ENCODE results near the gene MRPL58. TPM values are rescaled to one million over a fixed set of nuclear protein-coding genes. Genes with fewer than 3 reads are reported as not detected.

The MRPL58 gene
- total and polyA plus RNA-seq, 2 experiments from 2014 or later = 29.8 to 39.3 TPM

GRCh38 chr17:75060434-75061054, 48.1 kb downstream of the MRPL58 start:
- no peak overlapping the region for H2AFZ ChIP-seq
- TF ChIP-seq CTCF (IDR thresholded peaks at IDR 0.05; ENCODE audit: poor library complexity) (no peak), EZH2phosphoT487 (IDR thresholded peaks at IDR 0.05; ENCODE audit: low read depth, severe bottlenecking, unreplicated experiment) (no peak), EZH2 (IDR thresholded peaks at IDR 0.05; ENCODE audit: borderline replicate concordance) (no peak)
- H3K4me2 ChIP-seq = no peak overlapping the region
- no peak overlapping the region for H3K4me3 ChIP-seq
- DNase-seq (ENCODE audit: low spot score) = no peak
- H3K9me2 ChIP-seq (replicated peaks; ENCODE audit: insufficient read depth) = no peaks in the 10 kb centered on the region
- H3K4me1 ChIP-seq (ENCODE audit: insufficient read depth) = no peaks in the 10 kb centered on the region
- WGBS (ENCODE audit: low lambda C conversion rate, missing lambda C conversion rate) = 95% methylated on average over 25 of the region's 26 CpGs
- H3K27me3 ChIP-seq = no peaks in the 10 kb centered on the region
- peaks cover 6% of the 10 kb centered on the region for H3K79me2 ChIP-seq
- no peaks in the 10 kb centered on the region for H3K36me3 ChIP-seq (replicated peaks; ENCODE audit: insufficient read depth, low read depth)
- H3K9me3 ChIP-seq (ENCODE audit: low read depth) = no peaks in the 10 kb centered on the region
- no peak overlapping the region for H3K27ac ChIP-seq
- no peaks in the 10 kb centered on the region for H4K20me1 ChIP-seq (ENCODE audit: insufficient read depth, poor library complexity, severe bottlenecking)

- peaks cover 6% of the 10 kb centered on the region for H3K79me2 ChIP-seq
- no peaks in the 10 kb centered on the region for H3K9me2 ChIP-seq (replicated peaks; ENCODE audit: insufficient read depth)
- H3K4me3 ChIP-seq = no peak overlapping the region
- TF ChIP-seq EZH2phosphoT487 (IDR thresholded peaks at IDR 0.05; ENCODE audit: low read depth, severe bottlenecking, unreplicated experiment) (no peak), CTCF (IDR thresholded peaks at IDR 0.05; ENCODE audit: poor library complexity) (no peak), EZH2 (IDR thresholded peaks at IDR 0.05; ENCODE audit: borderline replicate concordance) (no peak)
- 96% methylated on average over 10 of the region's 10 CpGs for WGBS (ENCODE audit: low lambda C conversion rate, missing lambda C conversion rate)
- no peak overlapping the region for H3K4me2 ChIP-seq
- DNase-seq (ENCODE audit: low spot score) = no peak
- no peaks in the 10 kb centered on the region for H3K9me3 ChIP-seq (ENCODE audit: low read depth)
- H4K20me1 ChIP-seq (ENCODE audit: insufficient read depth, poor library complexity, severe bottlenecking) = no peaks in the 10 kb centered on the region
- H2AFZ ChIP-seq = no peak overlapping the region
- H3K27me3 ChIP-seq = no peaks in the 10 kb centered on the region
- no peaks in the 10 kb centered on the region for H3K36me3 ChIP-seq (replicated peaks; ENCODE audit: insufficient read depth, low read depth)
- H3K27ac ChIP-seq = no peak overlapping the region
- no peaks in the 10 kb centered on the region for H3K4me1 ChIP-seq (ENCODE audit: insufficient read depth)
These were observed 48.6 kb downstream of the MRPL58 start for GRCh38 chr17:75061055-75061438.

GRCh38 chr17:75061618-75062017, 49.1 kb downstream of the MRPL58 start:
- Histone ChIP-seq H3K9me3 (ENCODE audit: low read depth) (no peaks in the 10 kb centered on the region), H2AFZ (no peak overlapping the region), H3K27ac (no peak overlapping the region), H3K9me2 (replicated peaks; ENCODE audit: insufficient read depth) (no peaks in the 10 kb centered on the region), H3K79me2 (peaks cover 6% of the 10 kb centered on the region), H3K27me3 (no peaks in the 10 kb centered on the region), H3K4me3 (no peak overlapping the region), H3K4me2 (no peak overlapping the region), H3K36me3 (replicated peaks; ENCODE audit: insufficient read depth, low read depth) (no peaks in the 10 kb centered on the region), H3K4me1 (ENCODE audit: insufficient read depth) (no peaks in the 10 kb centered on the region), H4K20me1 (ENCODE audit: insufficient read depth, poor library complexity, severe bottlenecking) (no peaks in the 10 kb centered on the region)
- DNase-seq (ENCODE audit: low spot score) = no peak
- 94% methylated on average over 8 of the region's 8 CpGs for WGBS (ENCODE audit: low lambda C conversion rate, missing lambda C conversion rate)
- TF ChIP-seq EZH2phosphoT487 (IDR thresholded peaks at IDR 0.05; ENCODE audit: low read depth, severe bottlenecking, unreplicated experiment) (no peak), EZH2 (IDR thresholded peaks at IDR 0.05; ENCODE audit: borderline replicate concordance) (no peak), CTCF (IDR thresholded peaks at IDR 0.05; ENCODE audit: poor library complexity) (no peak)
